ENCODE measurements around the gene UBE3B. TPM values are rescaled to one million over a fixed set of nuclear protein-coding genes. Genes with fewer than 3 reads are reported as not detected.

UBE3B gene
- total RNA-seq, 2 donors from 2014 or later, result 57.9 to 85.8 TPM

- no peaks in the 10 kb centered on the region for H3K9me3 ChIP-seq
- no peaks in the 10 kb centered on the region for H3K27me3 ChIP-seq (replicated peaks; ENCODE audit: insufficient read depth)
- WGBS, result 68% methylated on average over 9 of the region's 9 CpGs
- no peak overlapping the region for H3K27ac ChIP-seq
- H3K4me1 ChIP-seq (replicated peaks), result peaks cover 15% of the 10 kb centered on the region
- intact Hi-C loops (cut with DNase I), result no loop called here
- no peak for DNase-seq (ENCODE audit: low spot score)
- no peak for TF ChIP-seq POLR2AphosphoS5 (IDR thresholded peaks at IDR 0.05)
- no peak for TF ChIP-seq POLR2A (IDR thresholded peaks at IDR 0.05)
- no peak for TF ChIP-seq CTCF (IDR thresholded peaks at IDR 0.05)
- H3K36me3 ChIP-seq, result no peaks in the 10 kb centered on the region
- H3K4me3 ChIP-seq, result no peak overlapping the region
Measured at GRCh38 chr12:109440851-109441490, 36.5 kb upstream of the UBE3B start.

GRCh38 chr12:109443794-109444193 is 33.6 kb upstream of the UBE3B start:
- no peak for DNase-seq (ENCODE audit: low spot score)
- Histone ChIP-seq H3K27me3 (replicated peaks; ENCODE audit: insufficient read depth) (no peaks in the 10 kb centered on the region), H3K4me1 (replicated peaks) (peaks cover 17% of the 10 kb centered on the region), H3K36me3 (no peaks in the 10 kb centered on the region), H3K9me3 (no peaks in the 10 kb centered on the region), H3K4me3 (no peak overlapping the region), H3K27ac (peak overlapping the region in 1 of 2 donors; percentile 80)
- intact Hi-C loops (cut with DNase I), result no loop called here
- no peak for TF ChIP-seq CTCF (IDR thresholded peaks at IDR 0.05)
- no peak for TF ChIP-seq POLR2A (IDR thresholded peaks at IDR 0.05)
- TF ChIP-seq POLR2AphosphoS5 (IDR thresholded peaks at IDR 0.05), result no peak
- WGBS, result 73% methylated on average over 5 of the region's 5 CpGs

GRCh38 chr12:109444259-109444658 is 33.2 kb upstream of the UBE3B start:
- no peak for DNase-seq (ENCODE audit: low spot score)
- H3K4me1 ChIP-seq (replicated peaks), result peaks cover 17% of the 10 kb centered on the region
- intact Hi-C loops (cut with DNase I), result no loop called here
- 42% methylated on average over 6 of the region's 6 CpGs for WGBS
- no peak for TF ChIP-seq POLR2A (IDR thresholded peaks at IDR 0.05)
- TF ChIP-seq POLR2AphosphoS5 (IDR thresholded peaks at IDR 0.05), result peak; percentile 76
- no peaks in the 10 kb centered on the region for H3K9me3 ChIP-seq
- no peak overlapping the region for H3K4me3 ChIP-seq
- H3K36me3 ChIP-seq, result no peaks in the 10 kb centered on the region
- H3K27ac ChIP-seq, result peak overlapping the region in 1 of 2 donors; percentile 80
- H3K27me3 ChIP-seq (replicated peaks; ENCODE audit: insufficient read depth), result no peaks in the 10 kb centered on the region

GRCh38 chr12:109445191-109445609 is 32.2 kb upstream of the UBE3B start:
- Histone ChIP-seq H3K4me1 (replicated peaks) (peaks cover 17% of the 10 kb centered on the region), H3K27me3 (replicated peaks; ENCODE audit: insufficient read depth) (no peaks in the 10 kb centered on the region), H3K4me3 (no peak overlapping the region), H3K27ac (peak overlapping the region in 1 of 2 donors; percentile 80), H3K9me3 (no peaks in the 10 kb centered on the region), H3K36me3 (no peaks in the 10 kb centered on the region)
- intact Hi-C loops (cut with DNase I), result no loop called here
- 10% methylated on average over 2 of the region's 2 CpGs for WGBS
- peak; percentile 70 for TF ChIP-seq POLR2AphosphoS5 (IDR thresholded peaks at IDR 0.05)
- TF ChIP-seq POLR2A (IDR thresholded peaks at IDR 0.05), result no peak
- no peak for DNase-seq (ENCODE audit: low spot score)

DNA sequence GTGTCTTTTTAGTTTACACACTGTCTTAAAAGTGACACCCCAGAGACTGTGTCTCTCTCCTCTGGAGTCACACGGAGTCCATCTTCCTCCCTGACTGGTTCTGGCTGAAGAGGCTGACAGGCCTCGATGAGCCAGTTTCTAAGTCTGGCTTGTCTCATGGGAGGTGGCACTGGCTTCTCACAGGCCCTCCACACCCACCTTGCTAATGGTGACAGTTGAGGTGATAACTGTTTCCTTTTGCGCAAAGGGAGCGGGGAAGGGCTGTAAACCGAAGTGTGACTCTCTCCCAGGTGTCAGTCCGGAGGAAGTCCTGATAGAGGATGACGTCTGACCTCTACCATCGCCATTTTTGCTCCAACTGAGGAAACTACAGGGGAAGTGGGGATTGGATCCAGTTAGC is 30.6 kb upstream of the UBE3B start:
- Histone ChIP-seq H3K27ac (peak overlapping the region in 1 of 2 donors; percentile 80), H3K9me3 (no peaks in the 10 kb centered on the region), H3K36me3 (no peaks in the 10 kb centered on the region), H3K4me3 (no peak overlapping the region), H3K4me1 (replicated peaks) (peaks cover 17% of the 10 kb centered on the region), H3K27me3 (replicated peaks; ENCODE audit: insufficient read depth) (no peaks in the 10 kb centered on the region)
- no peak for DNase-seq (ENCODE audit: low spot score)
- intact Hi-C loops (cut with DNase I), result no loop called here
- no peak for TF ChIP-seq POLR2AphosphoS5 (IDR thresholded peaks at IDR 0.05)
- no peak for TF ChIP-seq POLR2A (IDR thresholded peaks at IDR 0.05)
- no peak for TF ChIP-seq CTCF (IDR thresholded peaks at IDR 0.05)
- WGBS, result 80% methylated on average over 8 of the region's 8 CpGs

DNA sequence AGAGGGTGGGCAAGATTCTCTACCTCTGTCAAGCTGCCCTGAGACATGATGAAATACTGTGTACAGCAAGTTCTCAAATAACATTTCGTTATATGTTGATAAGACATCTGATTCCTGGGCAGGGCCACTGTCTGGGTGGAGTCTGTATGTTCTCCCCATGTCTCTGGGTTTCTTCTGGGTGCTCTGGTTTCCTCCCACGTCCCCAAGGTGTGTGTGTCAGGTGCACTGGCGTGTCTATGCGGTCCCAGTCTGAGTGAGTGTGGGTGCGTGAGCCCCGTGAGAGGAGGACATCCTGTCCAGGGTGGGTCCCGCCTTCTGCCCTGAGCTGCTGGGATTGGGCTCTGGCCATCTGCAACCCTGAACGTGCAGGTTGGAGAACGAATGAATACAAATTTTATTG is 30.0 kb upstream of the UBE3B start:
- no peaks in the 10 kb centered on the region for H3K36me3 ChIP-seq

More for the DNA sequence above, 30.0 kb upstream of the UBE3B start:
- Histone ChIP-seq H3K9me3 (no peaks in the 10 kb centered on the region), H3K27ac (peak overlapping the region in 1 of 2 donors; percentile 80), H3K4me3 (no peak overlapping the region), H3K4me1 (replicated peaks) (peaks cover 17% of the 10 kb centered on the region), H3K27me3 (replicated peaks; ENCODE audit: insufficient read depth) (no peaks in the 10 kb centered on the region)
- intact Hi-C loops (cut with DNase I), result no loop called here
- TF ChIP-seq POLR2A (IDR thresholded peaks at IDR 0.05), result no peak
- peak; percentile 59 for TF ChIP-seq POLR2AphosphoS5 (IDR thresholded peaks at IDR 0.05)
- WGBS, result 56% methylated on average over 9 of the region's 9 CpGs
- peak; percentile 52 for DNase-seq (ENCODE audit: low spot score)

Data from prostate gland (tissue), 2 donors.